Stomach smooth muscle (tissue), 2 donors: ENCODE results near the gene CYB561A3.

ENCODE experiments used
- H3K27ac ChIP-seq: one replicate; pipeline ENCODE4 v1.7.0; 2013; ENCODE audit warnings: mild to moderate bottlenecking, low read length, inconsistent platforms
- H3K27me3 ChIP-seq, 2 donors: one replicate each; pipeline ENCODE4 v1.7.0; 2013; ENCODE audit warnings: low read length in 2 of 2; ENCODE audit not compliant: insufficient read depth in 2 of 2, control insufficient read depth in 1 of 2
- H3K36me3 ChIP-seq, 2 donors: one replicate each; pipeline ENCODE4 v1.7.0; 2013; ENCODE audit warnings: low read length in 2 of 2; ENCODE audit not compliant: control insufficient read depth in 2 of 2, insufficient read depth in 2 of 2
- H3K4me1 ChIP-seq: one replicate; pipeline ENCODE4 v1.7.0; 2013; ENCODE audit warnings: low read length; ENCODE audit not compliant: control insufficient read depth, insufficient read depth
- H3K4me3 ChIP-seq, 2 donors: one replicate each; pipeline ENCODE4 v1.7.0; 2013; ENCODE audit warnings: low read length in 2 of 2
- H3K9ac ChIP-seq, 2 donors: one replicate each; pipeline ENCODE4 v1.7.0; 2013; ENCODE audit warnings: low read length in 2 of 2, mild to moderate bottlenecking in 1 of 2
- H3K9me3 ChIP-seq, 2 donors: one replicate each; pipeline ENCODE4 v1.7.0; 2013; ENCODE audit warnings: low read length in 2 of 2; ENCODE audit not compliant: control insufficient read depth in 2 of 2
- donor health status: healthy.
- donor health status: Pancreatic carcinoma.

CYB561A3 gene

GRCh38 chr11:61353131-61354067 lies 8.3 kb downstream of the CYB561A3 start:
- H3K9ac ChIP-seq = no peak overlapping the region
- no peaks in the 10 kb centered on the region for H3K9me3 ChIP-seq
- no peak overlapping the region for H3K4me3 ChIP-seq
- H3K27me3 ChIP-seq = no peaks in the 10 kb centered on the region
- H3K36me3 ChIP-seq = peaks cover 30 to 44% of the 10 kb centered on the region in 2 donors
- H3K4me1 ChIP-seq = no peaks in the 10 kb centered on the region
- H3K27ac ChIP-seq = no peak overlapping the region

DNA sequence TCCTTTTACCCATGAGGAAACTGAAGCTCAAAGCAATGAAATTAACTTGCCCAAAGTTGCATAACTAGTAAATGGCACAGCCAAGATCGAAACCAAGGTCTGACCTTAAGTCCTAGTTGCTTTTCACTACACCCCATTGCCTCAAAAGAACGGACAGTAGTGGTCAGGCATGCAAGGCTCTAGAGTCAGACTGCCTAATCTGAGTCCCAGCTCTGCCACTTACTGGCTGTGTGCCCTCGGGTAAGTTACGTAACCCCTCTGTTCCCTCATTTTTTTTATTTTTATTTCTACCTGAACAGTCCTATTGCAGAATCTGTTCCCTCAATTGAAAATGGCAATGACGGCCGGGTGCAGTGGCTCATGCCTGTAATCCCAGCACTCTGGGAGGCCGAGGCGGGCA lies 9.6 kb downstream of the CYB561A3 start:
- Histone ChIP-seq H3K36me3 (peaks cover 35 to 48% of the 10 kb centered on the region in 2 donors), H3K9me3 (no peaks in the 10 kb centered on the region), H3K4me3 (no peak overlapping the region), H3K4me1 (no peaks in the 10 kb centered on the region), H3K27me3 (no peaks in the 10 kb centered on the region), H3K27ac (no peak overlapping the region), H3K9ac (no peak overlapping the region)

DNA sequence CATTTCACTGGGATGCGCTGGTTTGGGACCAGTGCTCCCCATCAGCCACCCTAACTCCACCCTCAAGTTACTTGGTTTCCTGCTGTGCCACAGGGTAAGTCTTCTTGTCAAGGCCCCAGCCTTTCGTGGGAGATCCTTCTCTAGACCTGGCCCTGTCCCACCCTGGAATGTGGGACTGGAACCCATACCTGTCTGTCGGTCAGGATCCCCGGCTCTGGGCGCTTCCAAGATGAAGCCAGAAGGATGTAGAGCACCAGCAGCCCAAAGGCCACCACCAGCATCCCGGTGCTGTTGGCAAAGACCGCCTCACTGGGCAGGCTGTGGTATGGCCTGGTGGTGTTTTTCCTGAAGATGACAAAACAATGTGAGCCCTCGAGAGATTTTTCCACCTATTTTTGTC lies 10.9 kb downstream of the CYB561A3 start:
- H3K4me1 ChIP-seq = no peaks in the 10 kb centered on the region
- H3K27ac ChIP-seq = no peak overlapping the region
- H3K27me3 ChIP-seq = no peaks in the 10 kb centered on the region
- H3K4me3 ChIP-seq = no peak overlapping the region
- no peak overlapping the region for H3K9ac ChIP-seq
- no peaks in the 10 kb centered on the region for H3K9me3 ChIP-seq
- peaks cover 35 to 48% of the 10 kb centered on the region in 2 donors for H3K36me3 ChIP-seq

DNA sequence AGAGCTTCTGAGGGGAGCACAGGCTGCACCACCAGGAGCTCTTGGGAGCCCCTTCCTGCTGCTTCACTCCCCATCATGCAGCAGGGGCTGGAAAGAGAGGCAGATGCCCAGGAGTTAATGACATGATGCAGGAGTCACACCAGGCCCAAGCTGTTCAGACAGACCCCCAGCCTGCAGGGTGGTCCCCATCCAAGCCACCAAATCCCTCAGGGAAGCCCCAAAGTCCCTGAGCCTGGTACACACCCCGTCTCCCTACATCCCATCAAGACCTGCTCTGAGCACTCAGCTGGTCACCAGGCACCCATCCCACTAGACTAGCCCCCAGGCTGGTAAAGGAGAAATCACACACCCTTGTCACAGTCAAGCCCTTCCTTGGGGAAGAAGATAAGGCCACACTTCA lies 11.3 kb downstream of the CYB561A3 start:
- H3K27me3 ChIP-seq = no peaks in the 10 kb centered on the region
- peaks cover 35 to 48% of the 10 kb centered on the region in 2 donors for H3K36me3 ChIP-seq
- H3K9me3 ChIP-seq = no peaks in the 10 kb centered on the region
- H3K4me1 ChIP-seq = no peaks in the 10 kb centered on the region
- no peak overlapping the region for H3K4me3 ChIP-seq
- no peak overlapping the region for H3K9ac ChIP-seq
- H3K27ac ChIP-seq = no peak overlapping the region

DNA sequence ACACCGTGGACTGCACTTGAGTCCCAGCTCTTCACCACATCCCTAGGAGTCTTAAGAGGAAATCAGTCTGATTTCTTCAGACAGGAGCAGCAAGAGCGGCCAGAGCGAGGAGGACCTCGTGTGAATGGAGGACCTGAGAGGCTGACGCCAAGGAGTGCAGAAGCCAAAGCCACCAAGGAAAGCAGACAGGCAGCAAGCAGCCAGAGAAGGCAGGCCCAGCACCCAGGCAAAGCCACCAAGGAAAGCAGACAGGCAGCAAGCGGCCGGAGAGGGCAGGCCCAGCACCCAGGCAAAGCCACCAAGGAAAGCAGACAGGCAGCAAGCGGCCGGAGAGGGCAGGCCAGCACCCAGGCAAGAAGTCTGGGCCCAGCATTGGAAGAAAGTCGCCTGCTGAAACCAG lies 11.8 kb downstream of the CYB561A3 start:
- Histone ChIP-seq H3K27ac (no peak overlapping the region), H3K27me3 (no peaks in the 10 kb centered on the region), H3K9me3 (no peaks in the 10 kb centered on the region), H3K4me3 (no peak overlapping the region), H3K9ac (no peak overlapping the region), H3K4me1 (no peaks in the 10 kb centered on the region), H3K36me3 (peaks cover 35 to 48% of the 10 kb centered on the region in 2 donors)

DNA sequence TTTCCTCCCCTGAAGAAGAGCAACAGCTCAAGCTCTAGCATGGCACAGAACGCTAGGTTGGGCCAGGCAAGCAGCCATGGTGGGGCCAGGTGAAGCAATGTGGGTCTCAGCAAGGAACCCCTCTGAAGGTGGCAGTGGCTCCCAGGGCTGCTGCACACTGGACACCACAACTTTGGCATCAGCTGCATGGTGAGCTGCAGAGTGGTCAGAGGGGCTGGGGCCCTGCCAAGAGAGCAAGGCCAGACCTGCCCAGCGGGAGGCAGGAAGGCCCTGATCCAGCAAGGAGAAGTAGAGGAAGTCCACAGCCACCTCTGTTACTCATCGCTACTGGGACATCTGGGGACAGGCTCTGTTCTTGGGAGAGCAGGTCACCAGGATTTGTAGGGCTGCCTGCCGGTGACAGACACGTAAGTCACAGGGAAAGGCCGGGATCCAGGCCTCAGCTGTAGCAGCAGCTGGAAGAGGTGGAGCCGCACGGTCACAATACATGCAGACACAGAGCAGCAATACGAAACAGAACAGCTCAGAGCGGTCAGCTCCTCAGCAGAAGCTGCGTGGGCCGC lies 12.4 kb downstream of the CYB561A3 start:
- Histone ChIP-seq H3K36me3 (peaks cover 35 to 48% of the 10 kb centered on the region in 2 donors), H3K9ac (no peak overlapping the region), H3K4me3 (no peak overlapping the region), H3K27me3 (no peaks in the 10 kb centered on the region), H3K9me3 (no peaks in the 10 kb centered on the region), H3K27ac (no peak overlapping the region), H3K4me1 (no peaks in the 10 kb centered on the region)

GRCh38 chr11:61347916-61348461 lies 13.7 kb downstream of the CYB561A3 start:
- Histone ChIP-seq H3K9ac (no peak overlapping the region), H3K27ac (no peak overlapping the region), H3K36me3 (peaks cover 30 to 37% of the 10 kb centered on the region in 2 donors), H3K9me3 (no peaks in the 10 kb centered on the region), H3K4me3 (no peak overlapping the region), H3K27me3 (no peaks in the 10 kb centered on the region), H3K4me1 (no peaks in the 10 kb centered on the region)

DNA sequence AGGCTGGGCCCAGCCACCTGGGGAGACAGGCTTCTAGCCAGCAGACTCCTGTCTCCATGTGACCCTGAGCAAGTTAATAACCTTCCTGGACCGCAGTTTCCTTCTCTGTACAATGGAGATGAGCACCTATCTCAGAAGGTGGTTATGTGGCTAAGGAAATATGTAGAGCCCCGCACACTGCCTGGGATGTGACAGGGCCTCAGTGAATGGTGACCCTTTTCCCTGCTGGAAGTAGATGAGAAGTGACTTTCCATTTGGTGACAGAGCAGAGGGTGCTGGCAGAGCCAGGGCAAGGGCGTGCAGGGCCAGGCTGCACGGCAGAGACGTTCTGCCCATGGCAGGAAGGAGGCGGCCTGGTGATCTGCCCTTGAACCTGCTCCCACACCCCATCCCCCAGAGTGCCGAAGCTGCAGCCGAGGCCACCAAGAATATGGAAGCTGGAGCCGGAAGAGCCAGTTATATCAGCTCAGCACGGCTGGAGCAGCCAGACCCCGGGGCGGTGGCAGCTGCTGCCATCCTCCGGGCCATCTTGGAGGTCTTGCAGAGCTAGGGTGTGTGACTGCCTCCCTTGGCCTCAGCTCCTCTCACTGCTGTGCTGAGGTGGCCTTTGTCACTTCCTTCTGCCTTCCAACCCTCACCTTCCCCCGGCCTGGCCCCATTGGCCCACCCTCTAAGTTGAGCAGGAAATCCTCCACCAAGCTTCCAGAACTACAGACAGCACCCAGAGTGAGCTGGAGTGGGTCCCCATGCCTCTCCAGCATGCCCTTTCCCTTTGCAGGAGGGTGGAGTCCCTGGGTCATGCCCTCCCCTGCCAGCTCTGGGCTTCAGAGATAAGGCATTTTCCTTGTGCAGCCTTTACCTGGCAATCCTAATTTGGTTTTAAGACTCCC lies 15.5 kb downstream of the CYB561A3 start:
- no peak overlapping the region for H3K27ac ChIP-seq
- no peak overlapping the region for H3K9ac ChIP-seq
- H3K36me3 ChIP-seq = peaks cover 23 to 28% of the 10 kb centered on the region in 2 donors

DNA sequence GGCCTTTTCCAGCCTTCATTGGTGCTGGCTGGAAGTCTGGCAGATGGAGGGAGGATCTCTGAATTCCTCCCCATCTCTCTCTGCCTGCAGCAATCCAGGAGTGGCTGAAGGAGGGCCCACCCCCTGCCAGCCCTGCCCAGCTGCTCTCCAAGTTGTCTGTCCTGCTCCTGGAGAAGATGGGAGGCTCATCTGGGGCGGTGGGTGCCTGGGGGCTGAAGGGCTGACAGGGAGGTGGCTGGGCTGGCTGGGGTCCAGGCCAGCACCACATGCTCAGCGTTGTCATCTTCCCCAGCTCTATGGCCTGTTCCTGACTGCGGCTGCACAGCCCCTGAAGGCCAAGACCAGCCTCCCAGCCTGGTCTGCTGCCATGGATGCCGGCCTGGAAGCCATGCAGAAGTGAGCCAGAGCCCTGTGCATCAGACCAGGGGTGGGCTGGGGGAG lies 16.5 kb downstream of the CYB561A3 start:
- Histone ChIP-seq H3K36me3 (peaks cover 17 to 21% of the 10 kb centered on the region in 2 donors), H3K4me1 (no peaks in the 10 kb centered on the region), H3K9ac (no peak overlapping the region), H3K4me3 (no peak overlapping the region), H3K9me3 (no peaks in the 10 kb centered on the region), H3K27me3 (no peaks in the 10 kb centered on the region), H3K27ac (no peak overlapping the region)

More for the DNA sequence above, 15.5 kb downstream of the CYB561A3 start:
- Histone ChIP-seq H3K27me3 (no peaks in the 10 kb centered on the region), H3K9me3 (no peaks in the 10 kb centered on the region), H3K4me1 (no peaks in the 10 kb centered on the region), H3K4me3 (no peak overlapping the region)
